OCI-LY1 (cell line): ENCODE data around the gene PAPOLA.

Source experiments
- CTCF ChIP-seq: fragments of 200-600 bp; sonication (generic), shearing (Covaris generic); IDR thresholded peaks from 2 replicates; pipeline ENCODE4 v1.5.1; 2017; ENCODE audit warnings: mild to moderate bottlenecking, antibody characterized with exemption, low read length, moderate library complexity, mixed read lengths
- EZH2 ChIP-seq: fragments of 200-600 bp; sonication (generic), shearing (Covaris generic); IDR thresholded peaks from 2 replicates; pipeline ENCODE4 v1.8.0; 2017; ENCODE audit warnings: borderline replicate concordance, mixed run types, mild to moderate bottlenecking, antibody characterized with exemption, low read length, moderate library complexity, mixed read lengths

- TF ChIP-seq CTCF (no peak), EZH2 (no peak)
Observed at GRCh38 chr14:96579358-96579757, 77.2 kb downstream of the PAPOLA start.
